Sigmoid colon (tissue), 7 donors: Measurements from ENCODE around the gene FBXW2. TPM values are rescaled to one million over a fixed set of nuclear protein-coding genes. Genes with fewer than 3 reads are reported as not detected.

Experiments
- DNase-seq: peaks from one replicate; pipeline ENCODE4 v3.0.0-alpha.2; 2019
- H3K27ac ChIP-seq, 4 donors: fragments of 200-600 bp; sonication (generic); one replicate each; pipeline ENCODE4 v1.5.1; 2016 to 2019; ENCODE audit warnings: mild to moderate bottlenecking in 1 of 4
- H3K27me3 ChIP-seq, 3 donors: fragments of 200-600 bp; sonication (generic); one replicate each; pipeline ENCODE4 v1.5.1; 2019; ENCODE audit warnings: mild to moderate bottlenecking in 1 of 3
- H3K36me3 ChIP-seq, 4 donors: fragments of 200-600 bp; sonication (generic); one replicate each; pipeline ENCODE4 v1.5.1; 2016 to 2019
- H3K4me1 ChIP-seq, 4 donors: fragments of 200-600 bp; sonication (generic); one replicate each; pipeline ENCODE4 v1.5.1; 2017 to 2019
- H3K4me3 ChIP-seq, 4 donors: fragments of 200-600 bp; sonication (generic); one replicate each; pipeline ENCODE4 v1.5.1; 2017 to 2019; ENCODE audit warnings: mild to moderate bottlenecking in 2 of 4, moderate library complexity in 1 of 4
- H3K9me3 ChIP-seq, 4 donors: fragments of 200-600 bp in 3 of 4; sonication (generic) in 3 of 4; one replicate each; pipeline versions ENCODE4 v1.5.1 to v1.6.1; 2013 to 2019
- EP300 ChIP-seq, 4 donors: sonication (generic); formaldehyde crosslinking; IDR thresholded peaks; one replicate each; pipeline ENCODE4 v1.6.1; 2017; ENCODE audit warnings: antibody characterized with exemption in 4 of 4
- POLR2A ChIP-seq, 2 donors: fragments of 450-650 bp; IDR thresholded peaks; one replicate each; pipeline ENCODE4 v1.6.1; 2016; ENCODE audit warnings: antibody characterized with exemption in 2 of 2, mild to moderate bottlenecking in 2 of 2, moderate library complexity in 2 of 2
- POLR2AphosphoS5 ChIP-seq, 4 donors: sonication (generic); formaldehyde crosslinking; IDR thresholded peaks; one replicate each; pipeline ENCODE4 v1.6.1; 2017; ENCODE audit warnings: antibody characterized with exemption in 4 of 4
- WGBS, 2 donors: extraction: QIAGEN DNeasy Blood & Tissue Kit; methylation state at CpG; one replicate each; pipeline ENCODE4 v1.1.7; 2013; 5-methylcytosine and 5-hydroxymethylcytosine counted together
- intact Hi-C: fragments of 100-400 bp; cut with DNase I; formaldehyde crosslinking; loops from one replicate; pipeline ENCODE4 v1.15.1; 2023
- polyA plus RNA-seq, 3 donors: library from polyadenylated mRNA; stranded (reverse); fragments of 200-250 nt; gene quantifications; one replicate each; pipeline ENCODE4 v1.2.3, GENCODE V29; 2013
- total RNA-seq, 4 donors: library from RNA; depleted of rRNA; stranded (reverse); fragments of >200 nt; gene quantifications; one replicate each; pipeline ENCODE4 v1.1.0, GENCODE V29; 2016
- TF ChIP-seq, protein P1 (sequence below), 4 experiments: fragments of 450-650 bp in 3 of 4; fragments of 200-600 bp in 1 of 4; IDR thresholded peaks; one replicate each; pipeline ENCODE4 v1.5.1; 2016 to 2019; ENCODE audit warnings: antibody characterized with exemption in 4 of 4, mild to moderate bottlenecking in 3 of 4, moderate library complexity in 2 of 4
- donor health status: healthy with polysubstance abuse.
- donor health status: Bipolar disorder and iron deficiency.
- donor health status: healthy.

The FBXW2 gene
- total and polyA plus RNA-seq, 7 donors, result 10.2 to 61.8 (median 30.9) TPM

DNA sequence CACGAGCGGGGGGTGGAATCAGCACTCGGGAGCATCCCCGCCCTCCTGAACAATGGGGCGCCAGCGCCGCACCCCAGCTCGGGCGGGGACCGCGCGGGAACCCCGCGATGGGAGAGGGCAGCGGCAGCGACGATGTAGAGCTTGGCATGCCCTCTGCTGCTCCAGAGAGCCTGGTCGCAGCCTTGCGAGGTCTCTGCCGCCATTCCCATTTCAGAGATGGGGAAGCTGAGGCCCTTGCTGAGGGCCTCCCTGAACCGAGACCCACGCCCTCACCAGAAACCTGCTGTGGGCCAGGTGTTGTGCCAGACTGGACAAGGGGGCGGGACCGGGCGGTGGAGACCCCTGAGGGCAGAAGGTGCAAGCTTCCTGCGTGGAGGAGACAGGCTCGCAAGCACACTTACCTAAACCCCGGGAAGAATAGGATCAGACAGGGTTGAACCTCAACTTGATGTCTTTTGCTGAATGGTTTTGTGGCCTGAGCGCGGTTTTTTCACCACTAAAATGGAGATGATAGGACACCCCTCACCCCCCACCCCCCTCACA lies 78.3 kb downstream of the FBXW2 start:
- intact Hi-C loops, result loop anchor here (2.0 to 5.0 kb wide), 2 partner anchors 78 to 98 kb away; partner anchors contain the start of gene FBXW2
- Histone ChIP-seq H3K9me3 (no peaks in the 10 kb centered on the region), H3K27me3 (no peaks in the 10 kb centered on the region), H3K4me1 (peaks cover 0 to 38% (median 29%) of the 10 kb centered on the region in 4 donors), H3K36me3 (no peaks in the 10 kb centered on the region), H3K4me3 (peak overlapping the region; percentile 70 to 95 (median 90)), H3K27ac (peak overlapping the region; percentile 84 to 91 (median 86))
- 11% methylated on average over 30 of the region's 30 CpGs for WGBS, 2 donors
- DNase-seq, result peak; percentile 73
- TF ChIP-seq POLR2AphosphoS5 (IDR thresholded peaks at IDR 0.05) (no peak), POLR2A (IDR thresholded peaks at IDR 0.05) (no peak), EP300 (IDR thresholded peaks at IDR 0.05) (no peak)
- TF ChIP-seq, protein P1, sequence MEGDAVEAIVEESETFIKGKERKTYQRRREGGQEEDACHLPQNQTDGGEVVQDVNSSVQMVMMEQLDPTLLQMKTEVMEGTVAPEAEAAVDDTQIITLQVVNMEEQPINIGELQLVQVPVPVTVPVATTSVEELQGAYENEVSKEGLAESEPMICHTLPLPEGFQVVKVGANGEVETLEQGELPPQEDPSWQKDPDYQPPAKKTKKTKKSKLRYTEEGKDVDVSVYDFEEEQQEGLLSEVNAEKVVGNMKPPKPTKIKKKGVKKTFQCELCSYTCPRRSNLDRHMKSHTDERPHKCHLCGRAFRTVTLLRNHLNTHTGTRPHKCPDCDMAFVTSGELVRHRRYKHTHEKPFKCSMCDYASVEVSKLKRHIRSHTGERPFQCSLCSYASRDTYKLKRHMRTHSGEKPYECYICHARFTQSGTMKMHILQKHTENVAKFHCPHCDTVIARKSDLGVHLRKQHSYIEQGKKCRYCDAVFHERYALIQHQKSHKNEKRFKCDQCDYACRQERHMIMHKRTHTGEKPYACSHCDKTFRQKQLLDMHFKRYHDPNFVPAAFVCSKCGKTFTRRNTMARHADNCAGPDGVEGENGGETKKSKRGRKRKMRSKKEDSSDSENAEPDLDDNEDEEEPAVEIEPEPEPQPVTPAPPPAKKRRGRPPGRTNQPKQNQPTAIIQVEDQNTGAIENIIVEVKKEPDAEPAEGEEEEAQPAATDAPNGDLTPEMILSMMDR (IDR thresholded peaks at IDR 0.05), result no peak

DNA sequence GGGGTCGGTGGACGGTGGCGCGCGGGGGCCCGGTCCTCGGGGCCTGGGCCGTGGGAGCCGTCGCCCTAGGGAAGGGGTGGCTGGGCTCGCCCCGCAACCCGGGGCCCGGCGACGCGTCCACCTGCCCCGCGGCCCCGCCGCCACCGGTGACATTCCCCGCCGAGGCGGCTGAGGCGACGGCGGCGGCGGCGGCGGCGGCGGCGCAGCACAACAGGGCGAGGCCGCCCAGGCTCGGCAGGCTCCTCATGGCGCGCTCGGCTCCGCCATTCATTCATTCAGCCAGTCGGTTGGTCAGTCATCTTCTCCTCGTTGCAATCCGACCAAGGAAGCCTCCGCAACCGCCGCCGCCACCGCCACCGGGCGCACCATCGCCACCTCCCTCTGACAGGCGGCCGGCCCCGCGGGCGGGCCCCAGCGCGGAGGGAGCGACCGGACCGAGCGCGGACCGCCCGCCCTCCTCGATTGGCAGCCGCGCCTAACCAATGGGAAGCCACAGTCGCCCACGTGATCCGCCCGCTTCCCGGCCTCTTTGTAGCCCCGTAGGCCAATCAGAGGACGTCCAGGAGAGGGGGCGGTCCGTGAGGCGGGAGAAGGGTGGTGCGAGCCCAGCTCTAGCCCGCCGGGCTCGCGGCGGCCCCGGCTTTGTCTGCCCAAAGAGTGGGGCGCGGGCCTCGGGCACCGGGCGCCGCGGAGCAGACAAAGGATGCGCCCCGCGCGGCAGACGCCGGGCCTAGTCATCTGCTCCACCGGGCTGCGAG lies 78.9 kb downstream of the FBXW2 start, which contains the start of gene MEGF9:
MEGF9 (minus strand) TSS at position 383 of the 758 bp plus-strand sequence; CDS start at position 271, 112 bp downstream.
- peak within 1 kb of the TSS; percentile 84 to 91 (median 86) for H3K27ac ChIP-seq
- peak; percentile 99 for DNase-seq
- peak; percentile 63 to 84 (median 82) for TF ChIP-seq POLR2AphosphoS5 (IDR thresholded peaks at IDR 0.05)
- TF ChIP-seq POLR2A (IDR thresholded peaks at IDR 0.05), result no peak
- intact Hi-C loops, result loop anchor here (2.0 to 5.0 kb wide), 2 partner anchors 79 to 97 kb away; partner anchors contain the start of gene FBXW2
- WGBS, 2 donors, result 0% methylated on average over 102 of the region's 102 CpGs
- no peaks in the 10 kb centered on the region for H3K9me3 ChIP-seq
- peaks cover 0 to 39% (median 30%) of the 10 kb centered on the region in 4 donors for H3K4me1 ChIP-seq
- no peaks in the 10 kb centered on the region for H3K27me3 ChIP-seq
- peak within 1 kb of the TSS; percentile 87 to 95 (median 90) for H3K4me3 ChIP-seq
- no peaks in the 10 kb centered on the region for H3K36me3 ChIP-seq

DNA sequence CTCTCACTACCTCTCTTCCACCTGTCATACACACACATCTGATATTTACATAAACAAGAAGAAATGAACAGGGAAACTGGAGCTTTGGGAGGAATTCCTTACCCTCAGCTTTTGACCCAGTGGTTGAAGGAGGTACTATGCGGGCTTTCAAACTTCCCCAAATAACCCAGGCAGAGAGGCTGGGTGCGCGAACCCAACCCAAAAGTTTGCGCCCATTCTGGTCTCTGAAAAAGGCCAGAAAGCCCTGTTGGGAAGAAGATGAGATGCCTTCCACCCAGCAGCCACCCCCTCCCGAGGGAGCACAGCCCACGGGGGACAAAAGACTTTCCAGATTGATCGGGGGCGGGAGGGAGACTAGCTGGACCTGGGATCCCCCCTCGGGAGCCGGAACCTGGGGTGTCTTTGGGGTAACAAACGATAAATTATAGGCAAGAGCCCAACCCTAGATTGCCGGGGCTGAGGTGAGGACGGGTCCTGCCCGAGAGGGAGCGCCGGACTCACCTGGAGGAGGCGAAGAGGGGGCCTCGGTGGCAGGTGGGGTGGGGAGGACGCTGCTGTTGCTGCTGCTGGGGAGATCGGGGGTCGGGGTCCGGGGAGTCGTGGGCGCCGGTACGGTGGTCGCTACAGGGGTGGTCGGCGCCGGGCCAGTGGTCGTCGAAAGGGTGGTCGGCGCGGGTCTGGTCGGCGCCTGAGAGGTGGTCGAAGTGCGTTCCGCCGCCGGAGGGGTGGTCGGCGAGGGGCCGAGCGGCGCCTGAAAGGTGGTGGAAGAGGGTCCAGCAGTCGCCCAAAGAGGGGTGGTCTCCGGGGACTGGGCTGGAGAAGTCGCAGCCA lies 79.7 kb downstream of the FBXW2 start:
- peak; percentile 72 for DNase-seq
- WGBS, 2 donors, result 1 to 2% methylated on average over 50 of the region's 50 CpGs

DNA sequence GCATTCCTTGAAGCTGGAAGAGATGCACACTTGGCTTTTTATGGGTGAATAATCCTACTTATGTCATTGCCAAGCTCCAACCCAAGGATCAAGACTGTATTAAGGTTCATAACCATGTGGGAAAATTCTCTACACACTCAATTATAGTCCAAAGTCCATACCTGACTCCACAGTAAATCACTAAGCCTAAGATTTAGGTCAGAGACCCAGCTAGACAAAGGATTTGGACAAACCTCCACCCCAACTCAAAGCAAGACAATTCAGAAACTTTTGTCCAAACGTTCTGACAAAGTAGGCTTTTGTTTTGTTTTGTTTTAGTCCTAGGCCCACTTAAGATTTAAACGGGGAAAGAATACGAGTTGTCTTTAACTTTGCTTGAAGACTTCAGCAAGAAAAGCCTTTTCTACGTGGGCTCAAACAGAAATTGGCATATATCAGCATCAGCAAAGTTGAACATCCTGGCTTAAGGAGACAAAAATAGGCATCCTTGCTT lies 80.6 kb downstream of the FBXW2 start:
- Histone ChIP-seq H3K27ac (peak overlapping the region; percentile 84 to 91 (median 86)), H3K27me3 (no peaks in the 10 kb centered on the region), H3K4me3 (peak overlapping the region; percentile 87 to 95 (median 90)), H3K4me1 (peaks cover 0 to 43% (median 30%) of the 10 kb centered on the region in 4 donors), H3K9me3 (no peaks in the 10 kb centered on the region), H3K36me3 (no peaks in the 10 kb centered on the region)
- DNase-seq, result no peak
- 6 to 37% methylated on average over 4 of the region's 4 CpGs for WGBS, 2 donors
- TF ChIP-seq POLR2AphosphoS5 (IDR thresholded peaks at IDR 0.05) (no peak), EP300 (IDR thresholded peaks at IDR 0.05) (no peak), POLR2A (IDR thresholded peaks at IDR 0.05) (no peak)
- TF ChIP-seq, protein P1 (IDR thresholded peaks at IDR 0.05), result no peak
- intact Hi-C loops, result loop anchor here (5.0 kb wide), 1 partner anchor 95 kb away; no protein-coding TSS in a partner anchor

More for the DNA sequence above, 79.7 kb downstream of the FBXW2 start:
- TF ChIP-seq, protein P1 (IDR thresholded peaks at IDR 0.05), result peak in 2 of 4 experiments; percentile 12 to 38
- TF ChIP-seq EP300 (IDR thresholded peaks at IDR 0.05) (no peak), POLR2AphosphoS5 (IDR thresholded peaks at IDR 0.05) (no peak), POLR2A (IDR thresholded peaks at IDR 0.05) (no peak)
- intact Hi-C loops, result loop anchor here (2.0 to 5.0 kb wide), 2 partner anchors 79 to 96 kb away; partner anchors contain the start of gene FBXW2
- no peaks in the 10 kb centered on the region for H3K9me3 ChIP-seq
- H3K36me3 ChIP-seq, result no peaks in the 10 kb centered on the region
- peaks cover 0 to 43% (median 30%) of the 10 kb centered on the region in 4 donors for H3K4me1 ChIP-seq
- H3K27me3 ChIP-seq, result no peaks in the 10 kb centered on the region
- peak overlapping the region; percentile 84 to 91 (median 86) for H3K27ac ChIP-seq
- H3K4me3 ChIP-seq, result peak overlapping the region; percentile 87 to 95 (median 90)
